ENCODE measurements around the gene ARSJ.

GRCh38 chr4:113998079-113998478 is 18.6 kb upstream of the ARSJ start:
- TF ChIP-seq CTCF (IDR thresholded peaks at IDR 0.05; ENCODE audit: low read depth, low read length, poor library complexity, severe bottlenecking): no peak
- TF ChIP-seq EZH2phosphoT487 (IDR thresholded peaks at IDR 0.05; ENCODE audit: borderline replicate concordance, low read length): no peak

Measured in DOHH2 (cell line).